NOMO-1 treated with DMSO at 0.1 percent for 48 hours (cell line): ENCODE results near the gene GALNTL6.

ENCODE experiments used
- DNase-seq: peaks from one replicate; lab custom pipeline; 2025; ENCODE audit not compliant: unreplicated experiment; lab: John Stamatoyannopoulos, UW

The GALNTL6 gene

DNA sequence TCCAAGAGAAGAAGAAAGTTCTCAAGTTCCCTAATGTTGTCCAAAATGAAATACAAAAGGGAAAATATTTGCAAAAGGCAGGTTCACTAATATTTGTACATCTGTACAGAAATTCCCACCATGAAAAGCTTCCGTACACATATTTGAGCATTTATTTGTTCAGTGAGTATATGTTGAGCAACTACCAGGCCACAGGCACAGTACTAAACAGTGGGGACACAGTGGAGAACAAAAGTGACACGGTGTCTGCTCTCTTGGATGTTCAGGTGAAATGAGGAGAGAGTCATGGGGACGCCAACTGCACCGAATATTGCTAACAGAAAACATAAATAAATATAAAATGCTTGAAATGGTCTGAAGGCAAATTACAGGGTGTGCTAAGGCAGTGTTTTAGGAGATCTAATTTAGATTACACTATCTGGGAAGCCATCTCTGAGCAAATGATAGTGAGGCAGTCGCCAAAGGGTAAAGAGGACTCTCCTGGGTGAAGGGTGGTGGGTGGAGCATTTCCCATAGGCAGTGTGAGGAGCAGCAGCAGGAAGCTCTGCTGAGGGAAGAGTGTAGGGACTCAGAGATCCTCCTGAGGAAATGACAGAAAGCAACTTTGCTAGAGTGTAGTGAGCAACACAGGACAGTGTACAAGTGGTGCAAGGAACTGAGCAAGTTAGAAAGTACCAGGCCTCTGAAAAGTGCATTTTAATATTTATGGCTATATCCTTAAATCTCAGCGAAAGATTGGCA is 375.2 kb downstream of the GALNTL6 start:
- DNase-seq = no peak

DNA sequence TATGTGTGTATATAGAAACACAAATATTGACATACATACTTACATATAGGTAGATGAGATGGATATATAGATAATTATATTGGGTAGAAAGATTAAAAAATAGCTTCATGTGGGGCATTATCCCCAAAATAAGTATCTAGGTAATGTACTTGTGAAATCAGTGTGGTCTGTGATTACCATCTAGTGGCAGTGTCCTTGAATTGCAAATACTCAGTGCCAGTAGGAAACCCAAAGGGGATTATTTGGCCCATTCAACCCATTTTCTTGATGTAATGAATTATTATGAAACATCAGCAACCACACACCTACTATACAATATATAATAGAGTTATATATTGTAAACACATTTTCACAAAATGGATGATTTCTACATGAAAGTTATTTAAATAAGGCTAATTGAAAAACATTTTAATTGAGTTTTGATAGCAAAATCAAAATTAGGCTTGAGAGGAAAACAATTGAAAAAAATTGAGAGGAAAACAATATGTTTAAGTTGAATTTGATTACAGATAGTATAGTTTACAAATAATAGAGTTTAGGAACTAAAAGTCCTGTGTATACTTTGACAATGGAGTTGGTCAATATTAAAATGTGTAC is 389.4 kb downstream of the GALNTL6 start:
- peak; percentile 23 for DNase-seq

DNA sequence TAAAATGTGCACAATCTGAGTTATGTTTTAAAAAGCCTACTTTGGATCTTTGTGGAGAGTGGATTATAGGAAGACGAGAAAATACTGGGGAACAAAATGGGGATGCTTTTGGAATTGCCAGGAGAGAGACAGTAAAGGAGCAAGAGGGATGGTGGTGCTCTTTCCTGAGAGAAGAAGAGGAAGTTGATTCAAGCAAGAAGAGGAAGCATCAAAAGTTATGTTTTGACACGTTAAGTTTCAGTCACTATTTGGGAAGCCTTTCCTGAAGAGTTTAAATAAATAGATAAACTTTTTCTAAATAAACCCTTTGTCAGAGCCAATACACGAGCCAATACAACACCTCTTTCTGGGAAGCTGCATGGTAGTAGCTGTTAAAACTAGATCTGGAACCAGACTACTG is 394.1 kb downstream of the GALNTL6 start:
- peak; percentile 63 for DNase-seq

DNA sequence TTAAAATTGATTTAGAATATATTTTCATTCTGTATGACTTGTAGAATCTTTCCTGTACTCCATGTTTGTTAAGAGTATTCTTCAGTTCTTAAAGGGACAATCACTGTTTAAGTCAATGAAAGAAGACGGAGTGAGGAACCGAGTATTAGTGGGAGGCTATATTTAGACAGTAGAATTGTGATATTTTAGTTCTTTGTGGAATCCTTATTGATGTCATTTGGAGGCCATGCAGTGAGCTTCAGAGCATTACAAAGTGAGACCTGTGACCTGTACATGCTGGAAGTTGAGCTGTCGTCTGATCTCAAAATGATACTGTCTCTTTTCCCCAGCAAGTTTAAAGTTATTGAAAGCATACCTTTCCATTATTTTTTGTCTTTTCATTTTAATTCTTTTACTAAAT is 394.7 kb downstream of the GALNTL6 start:
- DNase-seq = peak; percentile 79

DNA sequence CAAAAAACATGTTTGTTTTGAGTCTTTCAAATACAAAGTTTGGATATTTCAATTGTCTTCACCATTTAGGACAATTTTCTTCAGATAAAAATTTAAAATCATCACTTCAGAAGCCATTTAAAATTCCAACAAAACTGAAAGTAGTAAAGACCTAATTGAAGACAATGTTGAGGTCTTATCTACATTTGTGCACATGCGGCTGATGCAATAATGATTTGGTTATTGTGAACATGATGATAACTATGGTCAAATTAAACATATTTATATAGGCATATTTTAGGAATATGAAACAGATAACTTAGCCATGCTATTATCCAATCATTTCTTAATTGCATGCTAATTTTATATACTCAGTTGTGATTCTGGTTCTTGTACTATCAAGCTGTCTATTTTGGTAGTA is 407.5 kb downstream of the GALNTL6 start:
- DNase-seq = no peak

DNA sequence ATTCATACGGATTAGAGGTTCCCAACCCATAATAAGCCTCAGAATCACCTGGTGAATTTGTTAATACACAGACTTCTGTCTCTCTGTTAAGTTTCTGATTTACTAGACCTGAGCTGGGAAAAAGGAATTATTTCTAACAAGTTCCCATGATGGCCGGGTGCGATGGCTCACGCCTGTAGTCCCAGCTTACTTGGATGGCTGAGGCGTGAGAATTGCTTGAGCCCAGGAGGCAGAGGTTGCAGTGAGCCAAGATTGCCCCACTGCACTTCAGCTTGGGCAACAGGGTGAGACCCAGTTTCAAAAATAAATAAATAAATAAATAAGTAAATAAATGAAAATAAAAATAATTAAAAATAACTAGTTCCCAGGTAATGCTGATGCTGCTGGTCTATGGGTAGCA is 412.3 kb downstream of the GALNTL6 start:
- DNase-seq = no peak

DNA sequence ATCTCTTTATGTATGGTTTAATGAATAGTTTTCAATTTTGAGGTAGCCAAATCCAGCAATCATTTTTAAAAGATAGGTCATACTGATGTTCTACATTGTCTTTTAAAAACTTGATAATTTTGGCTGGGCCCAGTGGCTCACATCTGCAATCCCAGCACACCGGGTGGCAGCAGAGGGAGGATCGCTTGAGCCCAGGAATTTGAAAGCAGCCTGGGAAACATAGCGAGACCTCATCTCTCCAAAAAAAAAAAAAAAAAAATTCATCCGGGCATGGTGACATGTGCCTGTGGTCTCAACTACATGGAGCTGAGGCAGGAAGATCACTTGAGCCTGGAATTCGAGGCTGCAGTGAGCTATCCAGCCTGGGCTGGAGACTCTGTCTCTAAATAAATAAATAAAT is 419.8 kb downstream of the GALNTL6 start:
- DNase-seq = no peak

DNA sequence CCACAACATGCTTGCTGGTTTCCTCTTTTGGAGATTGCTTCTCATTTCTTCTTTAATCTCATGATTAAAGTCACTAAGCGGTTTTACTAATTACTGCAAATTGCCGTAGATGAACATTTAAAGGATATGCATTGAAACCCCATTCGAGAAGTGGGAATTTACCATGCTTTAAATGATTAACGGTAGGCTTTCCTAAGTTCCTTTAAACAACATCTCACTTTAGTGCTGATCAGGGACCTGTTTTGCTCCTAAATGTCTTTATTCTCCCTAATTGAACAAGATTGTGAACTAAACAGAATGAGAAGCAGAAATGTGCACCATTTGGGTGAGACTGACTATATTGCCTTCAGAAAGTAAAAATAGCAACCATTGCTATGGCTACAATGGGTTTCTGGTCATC is 430.3 kb downstream of the GALNTL6 start:
- peak; percentile 58 for DNase-seq

DNA sequence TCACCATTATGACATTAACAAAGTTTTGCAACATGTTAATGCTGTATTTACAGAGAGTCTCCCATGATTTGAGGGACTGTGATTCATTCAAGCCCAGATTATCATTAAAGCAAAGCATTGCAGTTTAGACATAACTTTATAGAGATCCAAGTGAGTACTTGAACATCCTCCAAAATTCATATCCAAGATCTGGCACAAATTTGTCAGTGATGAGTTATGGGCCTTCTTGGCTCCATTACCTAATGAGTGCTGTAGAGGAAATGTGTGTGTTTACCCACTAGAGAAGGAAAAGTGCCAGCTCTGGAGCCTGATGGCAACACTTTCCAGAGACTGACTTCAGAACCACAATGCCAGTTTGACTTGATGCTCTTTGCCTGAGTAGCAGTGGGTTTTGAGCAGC is 432.3 kb downstream of the GALNTL6 start:
- DNase-seq = no peak

DNA sequence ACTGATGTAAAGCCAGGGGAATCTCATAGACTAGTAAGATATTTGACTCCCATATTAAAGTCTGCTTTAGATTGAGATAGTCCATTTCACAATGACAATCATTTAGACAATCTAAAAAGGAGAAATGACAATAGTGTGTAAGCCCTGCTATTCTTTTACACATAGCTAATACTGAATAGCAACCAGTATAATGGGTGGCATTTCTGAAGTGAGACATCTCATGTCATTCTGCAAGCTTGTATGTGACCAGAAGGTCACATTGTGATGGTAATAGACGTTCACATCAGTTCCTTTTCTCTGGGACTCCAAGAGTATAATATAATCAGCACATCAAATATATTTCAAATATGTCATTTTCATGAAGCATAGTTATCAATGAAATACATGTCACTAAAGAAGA is 440.2 kb downstream of the GALNTL6 start:
- no peak for DNase-seq

DNA sequence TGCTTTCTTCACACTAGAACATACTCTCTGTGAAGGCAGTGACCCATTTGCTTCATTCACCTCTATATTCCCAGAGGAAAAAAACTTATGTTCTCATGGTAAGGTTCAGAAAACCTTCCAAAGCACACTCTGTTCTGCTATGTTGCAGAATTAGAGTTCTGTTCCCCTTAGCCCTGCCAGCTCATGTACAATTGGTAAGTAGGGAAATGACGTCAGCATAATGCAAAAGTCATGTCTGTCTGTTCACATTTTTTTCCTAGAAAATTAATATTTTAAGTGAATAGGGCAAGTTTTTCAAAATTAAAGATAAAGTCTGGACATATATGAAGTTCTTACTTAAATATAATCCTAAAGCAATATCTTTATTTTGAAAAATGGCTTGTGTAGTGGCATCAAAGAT is 443.6 kb downstream of the GALNTL6 start:
- DNase-seq = no peak

DNA sequence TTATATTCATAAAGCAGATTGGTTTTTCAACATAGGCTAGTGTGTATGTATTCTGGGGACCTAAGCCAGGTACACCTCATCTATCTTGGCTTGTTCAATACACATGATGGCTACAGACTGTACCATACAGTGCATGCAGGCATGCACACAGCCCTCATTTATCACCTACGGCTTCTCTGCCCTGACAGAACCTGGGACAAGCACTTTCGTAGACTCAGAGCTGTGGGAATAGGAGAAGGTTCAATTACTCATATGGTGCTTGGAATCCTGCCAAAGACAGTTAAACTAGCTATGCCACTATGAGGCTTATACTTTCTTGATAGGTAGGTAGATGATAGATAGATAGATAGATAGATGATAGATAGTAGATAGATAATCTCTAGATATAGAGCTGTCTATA is 457.2 kb downstream of the GALNTL6 start:
- DNase-seq = no peak

DNA sequence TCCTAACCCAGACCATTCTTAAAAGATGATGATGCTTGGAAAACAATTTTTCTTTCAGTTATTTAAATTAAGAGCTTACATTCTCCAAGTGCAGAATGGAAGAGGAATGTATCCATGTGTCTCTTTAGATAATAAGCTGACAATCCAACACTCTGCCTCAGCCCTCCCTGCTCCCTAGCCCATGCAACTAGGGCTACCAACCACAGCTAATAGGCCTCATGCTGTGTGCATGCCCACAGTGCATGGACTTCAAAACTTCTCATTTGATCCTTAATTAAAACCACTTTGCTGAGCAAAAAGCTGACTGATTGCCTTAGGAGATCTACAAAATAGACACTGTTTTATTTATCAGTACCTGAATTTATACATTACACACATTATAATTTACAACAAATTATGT is 473.9 kb downstream of the GALNTL6 start:
- DNase-seq = no peak

DNA sequence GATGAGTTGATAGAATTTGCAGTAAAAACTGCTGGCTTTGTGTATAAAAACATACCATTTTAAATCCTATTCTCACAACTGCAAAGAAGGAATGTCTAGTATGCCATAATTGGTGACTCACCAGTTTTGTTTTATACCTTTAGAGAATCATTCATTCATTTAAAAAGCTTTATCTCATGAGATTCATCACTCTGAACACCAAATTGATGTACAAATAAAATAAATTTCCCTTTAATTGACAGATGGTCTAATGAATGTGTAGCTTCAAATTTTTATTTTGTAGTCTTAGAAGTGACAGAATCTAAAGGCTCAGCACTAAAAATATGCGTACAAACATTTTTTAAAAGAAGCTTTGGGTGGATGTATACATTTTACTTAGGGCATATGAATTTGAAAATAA is 492.5 kb downstream of the GALNTL6 start:
- DNase-seq = no peak

DNA sequence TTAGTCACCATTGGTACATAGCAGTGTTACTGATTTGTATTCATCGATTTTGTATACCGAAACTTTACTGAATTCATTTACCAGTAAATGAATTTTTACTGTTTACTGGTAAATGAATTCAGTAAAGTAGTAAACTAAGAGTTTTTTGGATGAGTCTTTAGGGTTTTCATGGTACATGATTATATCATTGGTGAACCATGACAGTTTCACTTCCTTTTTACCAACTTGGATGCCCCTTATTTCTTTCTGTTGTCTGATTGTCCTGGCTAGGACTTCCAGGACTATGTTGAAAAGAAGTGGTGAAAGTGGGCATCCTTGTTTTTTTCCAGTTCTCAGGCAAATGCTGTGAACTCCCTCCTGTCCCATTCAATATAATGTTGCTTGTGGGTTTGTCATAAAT is 494.9 kb downstream of the GALNTL6 start:
- DNase-seq = peak; percentile 8

DNA sequence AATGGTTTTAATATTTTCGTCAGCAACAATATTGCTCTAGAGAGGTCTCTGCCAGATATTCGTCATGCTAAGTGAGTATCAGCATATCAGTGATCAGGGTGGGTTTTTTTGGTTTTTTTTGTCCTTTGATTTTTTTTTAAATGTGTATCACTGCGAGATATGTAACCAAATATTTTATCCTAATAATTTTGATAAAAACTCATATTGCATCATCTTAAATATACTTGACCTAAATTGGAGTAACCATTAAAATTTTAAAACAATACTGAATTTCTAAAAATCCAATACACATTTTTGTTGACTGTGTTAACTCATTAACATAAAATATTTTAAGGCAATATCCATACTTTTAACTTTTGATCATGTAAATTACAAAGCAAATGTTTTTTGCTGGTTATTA is 498.5 kb downstream of the GALNTL6 start:
- DNase-seq = no peak

DNA sequence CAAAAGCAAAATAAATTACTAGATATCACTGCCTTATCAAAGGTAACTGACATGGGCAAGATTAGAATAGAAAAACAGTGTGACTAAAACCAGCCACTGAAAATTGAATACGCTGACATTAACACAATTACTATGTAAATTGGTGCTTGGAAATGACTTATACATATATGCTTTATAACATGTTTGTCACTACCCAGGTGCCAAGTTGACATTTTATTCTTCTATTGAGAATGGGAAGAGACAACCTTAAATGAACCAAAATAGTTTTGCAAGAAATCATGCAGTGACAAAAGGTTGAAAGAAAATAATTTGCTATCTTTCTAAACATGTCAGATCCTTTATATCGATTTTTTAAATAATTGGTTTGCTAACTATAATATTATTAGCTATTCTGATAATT is 510.1 kb downstream of the GALNTL6 start:
- DNase-seq = no peak

DNA sequence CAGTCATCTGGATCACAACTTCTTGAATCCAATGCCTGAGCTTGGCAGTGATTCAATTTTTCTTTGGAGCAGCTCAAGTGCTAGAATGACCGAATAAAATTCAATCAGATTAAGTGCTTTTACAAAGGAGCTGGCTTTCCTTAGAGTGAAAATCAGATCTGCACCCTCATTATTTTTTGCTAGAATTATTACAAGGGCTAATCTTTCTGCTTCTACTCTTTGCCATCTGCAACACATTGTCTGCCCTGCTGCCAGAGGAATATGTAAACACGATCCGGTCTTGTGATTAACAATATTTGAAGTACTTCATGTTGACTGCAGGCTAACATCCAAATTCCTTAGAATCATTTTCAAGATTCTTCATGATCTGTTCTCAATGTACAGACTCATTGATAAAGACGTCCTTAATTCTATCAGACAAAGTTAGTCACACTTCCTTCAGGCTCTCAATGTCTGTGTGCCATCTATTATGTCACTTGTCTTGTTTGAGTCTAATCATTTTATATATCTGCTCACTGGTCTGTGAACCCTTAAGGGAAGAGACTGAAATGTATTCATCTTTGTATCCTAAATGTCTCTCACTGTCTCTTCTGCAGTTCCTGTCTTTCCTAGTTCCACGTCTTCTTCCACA is 531.2 kb downstream of the GALNTL6 start:
- DNase-seq = no peak

DNA sequence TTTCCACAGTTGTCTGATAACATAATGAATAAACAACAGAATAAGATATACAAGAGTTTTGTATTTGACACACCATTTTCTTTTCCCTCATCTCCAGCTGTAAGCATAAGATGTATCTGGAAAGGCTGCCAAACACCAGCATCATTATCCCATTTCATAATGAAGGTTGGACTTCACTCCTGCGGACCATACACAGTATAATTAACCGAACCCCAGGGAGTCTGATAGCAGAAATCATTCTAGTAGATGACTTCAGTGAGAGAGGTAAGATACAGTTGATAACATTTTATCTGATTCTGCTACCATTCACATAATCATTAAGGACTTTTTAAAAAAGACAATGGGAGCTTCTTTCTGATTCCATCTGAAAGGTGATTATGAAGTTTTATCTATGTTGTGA is 535.2 kb downstream of the GALNTL6 start:
- no peak for DNase-seq

DNA sequence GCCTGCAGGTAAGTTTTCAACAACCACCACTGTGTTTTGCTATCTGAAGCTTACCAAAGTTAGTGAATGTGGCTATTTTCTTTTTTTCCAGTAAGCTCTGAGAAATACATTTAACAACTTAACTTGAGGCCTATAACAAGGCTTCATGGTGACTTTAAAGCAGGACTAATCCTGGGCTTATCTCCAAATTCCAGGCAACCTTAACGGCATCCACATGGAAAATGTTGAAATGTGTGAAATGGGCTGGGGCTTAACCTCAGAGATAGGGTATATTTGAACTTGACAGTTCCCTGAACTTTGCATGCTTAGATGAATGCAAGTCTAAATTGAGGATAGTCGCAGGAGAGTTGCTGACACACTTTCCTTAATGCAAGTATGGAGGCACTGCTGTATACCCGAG is 539.2 kb downstream of the GALNTL6 start:
- no peak for DNase-seq

DNA sequence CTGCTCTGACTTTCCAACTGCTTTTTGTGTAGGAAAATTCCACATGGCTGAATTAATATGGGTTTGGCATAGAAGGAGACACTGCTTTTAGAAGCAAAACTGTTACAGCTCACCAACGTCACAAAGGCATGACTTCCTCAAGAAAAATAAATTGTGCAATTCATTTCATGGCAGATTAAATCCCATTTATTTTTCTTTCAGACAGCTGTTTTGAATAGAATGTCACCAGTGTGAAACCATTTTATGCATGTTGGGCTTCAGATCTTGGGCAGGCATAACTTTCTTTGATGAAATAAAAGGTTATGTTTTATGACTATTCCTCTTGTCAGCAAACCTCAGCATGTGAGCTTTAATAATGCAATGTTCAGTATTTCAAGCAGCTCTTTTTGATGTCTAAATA is 542.8 kb downstream of the GALNTL6 start:
- peak; percentile 6 for DNase-seq

DNA sequence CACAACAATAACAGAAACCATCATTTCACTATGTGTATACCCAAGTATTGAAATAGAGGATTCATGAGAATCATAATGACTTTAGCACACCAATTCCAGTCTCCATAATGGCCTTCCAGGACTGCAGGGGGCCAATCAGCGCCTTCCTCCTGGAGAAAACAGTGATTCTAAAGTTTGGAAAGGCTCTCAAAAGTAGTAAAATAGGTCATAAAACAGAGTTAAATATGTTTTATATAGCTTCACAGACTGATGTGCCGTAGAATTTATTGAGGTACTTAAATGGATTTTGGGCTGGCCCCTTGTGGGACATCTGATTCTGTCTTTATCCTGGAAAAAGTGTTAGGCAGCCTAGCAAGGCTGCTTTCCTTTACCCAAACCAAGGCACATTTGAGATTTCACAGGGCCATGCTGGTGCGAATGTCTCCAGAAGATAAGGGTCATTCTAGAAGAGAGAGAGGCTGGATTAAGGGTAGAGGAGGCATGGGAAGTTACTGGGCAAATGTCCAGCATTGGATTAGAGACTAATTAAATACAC is 543.9 kb downstream of the GALNTL6 start:
- DNase-seq = no peak
